ENCODE measurements around the gene LELP1. TPM values are rescaled to one million over a fixed set of nuclear protein-coding genes. Genes with fewer than 3 reads are reported as not detected.

The LELP1 gene
- total and polyA plus RNA-seq, 2 of the 8 experiments (the other 6 are each of a cell fraction or from before 2014, with no cell fraction given): not detected

- TF ChIP-seq MAX (IDR thresholded peaks at IDR 0.05) (no peak), SP4 (IDR thresholded peaks at IDR 0.05; ENCODE audit: low read length) (no peak), BRCA1 (IDR thresholded peaks at IDR 0.05; ENCODE audit: low read depth, low read length) (no peak), SP2 (IDR thresholded peaks at IDR 0.05; ENCODE audit: low read length) (no peak), FOSL1 (IDR thresholded peaks at IDR 0.05; ENCODE audit: insufficient read depth, low read depth, low read length) (no peak)
Observed at GRCh38 chr1:153178922-153179321, 24.3 kb upstream of the LELP1 start (continued).

Measured in H1 (cell line).